HG03159 (cell line): ENCODE measurements around the gene ZEB2.

Experiments used
- ATAC-seq: cut with Tn5 transposase; IDR thresholded peaks from one replicate; pipeline ENCODE4 v1.9.1; 2021; ENCODE audit warnings: mild to moderate bottlenecking, moderate library complexity; ENCODE audit not compliant: unreplicated experiment

The ZEB2 gene

DNA sequence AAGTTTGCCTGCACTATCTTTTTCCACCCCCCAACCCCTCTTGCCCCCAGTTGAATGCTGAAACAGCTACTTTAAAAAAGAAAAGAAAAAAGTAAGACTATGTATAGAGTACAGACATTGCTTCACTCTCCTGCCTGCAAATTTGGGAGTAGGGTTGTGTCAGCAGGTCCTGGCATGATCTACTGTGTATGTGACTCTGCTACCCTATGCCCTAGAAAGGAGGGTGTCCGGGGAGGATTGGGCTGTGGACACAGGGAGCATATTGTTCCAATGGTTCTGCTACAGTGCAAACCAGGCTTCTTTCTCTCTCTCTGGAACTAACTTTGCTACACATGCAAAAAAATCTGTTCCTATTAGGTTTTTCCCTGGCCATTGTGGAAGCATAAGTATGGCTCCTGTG lies 9.9 kb upstream of the ZEB2 start:
- no peak for ATAC-seq

DNA sequence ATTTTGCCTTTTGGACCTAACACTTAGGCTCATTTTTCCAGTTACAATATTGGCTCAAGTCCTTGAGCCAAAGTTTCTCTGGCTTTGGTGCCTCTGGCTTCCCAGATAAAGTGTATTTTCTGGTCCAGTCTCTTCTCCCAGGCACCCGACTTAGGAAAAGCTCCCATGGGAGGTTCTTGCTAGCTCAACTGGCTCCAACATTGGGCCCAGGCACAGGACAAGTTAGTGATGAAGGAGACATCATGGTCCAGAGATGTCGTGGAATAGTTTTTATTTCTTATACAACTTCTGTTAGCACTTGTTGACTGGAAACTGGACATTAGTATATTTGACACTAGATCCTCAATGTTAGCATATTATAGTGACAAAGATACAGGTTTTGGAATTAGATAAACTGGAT lies 8.2 kb upstream of the ZEB2 start:
- no peak for ATAC-seq

DNA sequence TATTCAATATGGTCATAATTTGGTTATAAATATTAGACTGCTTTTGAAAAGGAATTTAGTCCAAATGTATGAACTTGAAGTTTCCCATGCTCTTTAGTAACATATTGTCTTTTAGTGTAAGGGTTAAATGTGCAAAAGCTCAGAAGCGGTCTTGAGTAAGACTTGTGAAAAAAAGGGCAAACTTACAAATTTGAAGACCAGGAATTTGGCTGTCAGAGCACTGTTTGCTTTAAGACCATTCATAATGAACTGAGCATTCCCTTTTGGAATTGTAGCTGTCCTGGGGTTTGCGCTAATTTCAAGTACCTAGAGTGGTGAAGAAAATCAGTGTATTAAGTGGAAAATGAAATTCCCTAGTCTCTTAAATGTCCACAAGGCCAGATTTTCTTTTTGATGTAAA lies 6.9 kb upstream of the ZEB2 start:
- no peak for ATAC-seq

GRCh38 chr2:144524118-144525009 lies 4.4 kb upstream of the ZEB2 start:
- no peak for ATAC-seq

DNA sequence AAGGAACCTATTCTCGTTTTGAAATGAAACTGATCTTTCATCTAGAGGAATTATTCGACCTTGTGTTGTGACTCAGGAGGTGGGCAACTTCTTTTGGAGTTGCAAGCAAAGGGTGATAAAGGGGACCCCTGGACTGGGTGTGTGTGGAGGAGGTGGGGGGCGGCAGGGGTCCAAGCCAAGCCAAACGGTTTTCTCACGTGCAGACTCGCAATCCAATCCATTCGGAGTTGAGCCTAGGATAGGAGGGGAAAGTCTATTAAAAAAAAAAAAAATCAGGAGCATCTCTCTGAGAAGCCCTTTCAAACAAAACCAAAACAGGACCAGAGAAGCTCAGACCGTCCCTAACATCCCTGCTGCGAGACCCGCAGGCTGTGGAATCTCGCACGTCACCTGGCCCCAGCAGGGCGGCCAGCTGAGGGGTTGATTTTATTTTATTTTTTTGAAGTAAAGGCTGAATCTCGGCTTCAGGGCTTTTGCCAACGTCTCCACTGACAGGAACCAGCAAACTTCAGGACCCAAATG lies 3.7 kb upstream of the ZEB2 start:
- ATAC-seq = no peak

- no peak for ATAC-seq
These were observed 3.1 kb upstream of the ZEB2 start for GRCh38 chr2:144522897-144523595.

DNA sequence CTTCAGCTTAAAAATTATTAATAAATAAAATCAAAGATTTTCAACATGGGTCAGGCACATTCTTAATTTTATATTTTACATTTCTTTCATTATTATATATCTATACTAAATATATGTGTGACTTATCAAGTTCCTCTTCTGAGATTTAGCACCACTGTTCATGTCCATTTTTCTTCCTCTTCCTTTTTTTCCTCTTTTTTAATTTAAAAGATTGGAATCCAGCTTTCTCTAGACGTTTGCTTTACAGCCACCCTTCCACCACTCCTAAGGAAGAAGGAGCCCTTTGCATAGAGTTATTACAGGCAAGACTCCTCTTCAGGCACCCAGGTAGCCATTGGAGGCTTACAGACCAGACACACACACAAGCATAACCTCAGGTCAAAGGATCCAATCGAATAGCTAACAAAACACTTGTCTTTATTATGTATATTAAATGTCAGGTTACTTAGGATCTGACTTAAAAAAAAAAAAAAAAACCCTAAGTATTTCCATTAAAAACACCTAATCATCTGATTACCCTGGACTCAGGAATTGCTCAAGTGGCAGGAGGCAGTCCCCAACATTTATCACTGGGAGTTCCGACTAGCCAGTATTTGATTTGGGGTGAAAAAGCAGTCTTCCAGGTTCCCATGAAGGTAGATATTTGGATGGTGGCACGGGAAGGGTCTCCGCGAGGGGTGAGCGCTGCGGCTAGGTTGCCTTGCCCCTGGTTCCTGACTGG lies 2.4 kb upstream of the ZEB2 start:
- ATAC-seq = no peak

- no peak for ATAC-seq
These were observed 1.8 kb upstream of the ZEB2 start for GRCh38 chr2:144521686-144522085.

- no peak for ATAC-seq
These were observed 1.0 kb upstream of the ZEB2 start for GRCh38 chr2:144520756-144521487.

GRCh38 chr2:144519597-144519933 lies 354 bp downstream of the ZEB2 start:
- ATAC-seq = no peak

DNA sequence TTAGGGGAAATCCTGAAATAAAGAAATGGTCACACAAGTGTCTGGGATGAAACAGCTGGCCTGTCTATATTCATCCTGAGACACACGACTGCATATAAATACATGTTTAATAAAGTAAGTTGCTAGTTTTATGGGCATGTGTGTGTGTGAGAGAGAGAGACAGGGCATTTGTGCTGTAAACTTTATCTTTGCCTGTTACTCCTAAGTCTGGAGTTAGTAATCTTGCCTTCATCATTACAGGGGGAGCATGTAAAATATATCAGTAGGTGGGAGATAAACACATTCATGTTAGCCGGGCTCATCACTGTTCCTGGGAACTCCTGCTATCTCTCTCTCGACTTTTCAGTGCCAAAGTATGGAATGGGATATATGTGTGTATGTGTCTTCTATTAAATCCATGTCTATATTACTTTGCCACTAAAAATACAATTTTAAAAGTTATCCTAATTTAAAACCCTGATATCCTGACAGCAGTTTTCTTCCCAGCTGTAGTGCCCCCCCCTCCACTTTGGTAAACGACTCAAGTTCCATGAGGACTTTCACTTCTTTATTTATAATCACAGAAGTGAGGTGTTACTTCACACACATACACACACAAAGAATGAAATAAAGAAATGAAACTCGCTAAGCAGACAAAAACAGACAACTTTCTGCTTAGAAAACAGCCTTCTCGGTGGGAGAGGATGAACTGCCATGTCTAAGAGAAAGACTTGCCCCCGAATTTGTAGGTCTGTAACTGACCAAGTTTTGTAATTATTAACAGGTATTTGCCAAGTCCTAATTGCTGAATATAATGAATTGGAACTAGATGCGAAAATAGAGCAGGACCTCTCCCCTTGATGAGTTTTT lies 947 bp downstream of the ZEB2 start:
- peak; percentile 63 for ATAC-seq

- ATAC-seq = no peak
These were observed 1.8 kb downstream of the ZEB2 start for GRCh38 chr2:144517866-144518747.

GRCh38 chr2:144516981-144517865 lies 2.7 kb downstream of the ZEB2 start:
- peak; percentile 48 for ATAC-seq

DNA sequence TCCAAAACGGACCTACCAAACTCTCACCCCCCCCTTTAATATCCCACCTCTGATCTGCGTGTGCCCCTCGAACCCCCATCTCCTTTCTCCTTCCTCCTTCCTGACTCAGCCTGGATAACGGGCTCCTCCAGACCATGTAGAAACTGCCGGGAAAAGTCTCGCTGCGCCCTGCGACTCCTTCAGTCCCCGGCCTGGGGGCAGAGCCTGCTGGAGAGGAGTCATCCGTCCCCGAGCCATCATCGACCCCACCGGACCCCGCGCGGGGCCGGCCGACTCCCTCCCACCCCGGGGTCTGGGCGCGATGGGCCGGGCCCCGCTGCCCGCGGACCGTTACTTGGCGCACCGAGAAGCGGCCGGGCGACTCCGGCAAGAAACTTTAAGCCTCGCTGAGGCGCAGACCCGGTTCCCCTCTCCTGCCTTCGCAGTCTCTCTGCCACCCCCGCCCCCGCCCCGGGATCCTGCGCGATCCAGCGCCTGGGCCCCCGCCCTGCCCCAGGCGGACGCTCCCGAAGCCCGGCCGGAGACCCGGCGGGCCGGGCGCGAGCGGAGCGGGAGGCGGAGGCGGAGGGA lies 3.4 kb downstream of the ZEB2 start:
- ATAC-seq = peak; percentile 15

DNA sequence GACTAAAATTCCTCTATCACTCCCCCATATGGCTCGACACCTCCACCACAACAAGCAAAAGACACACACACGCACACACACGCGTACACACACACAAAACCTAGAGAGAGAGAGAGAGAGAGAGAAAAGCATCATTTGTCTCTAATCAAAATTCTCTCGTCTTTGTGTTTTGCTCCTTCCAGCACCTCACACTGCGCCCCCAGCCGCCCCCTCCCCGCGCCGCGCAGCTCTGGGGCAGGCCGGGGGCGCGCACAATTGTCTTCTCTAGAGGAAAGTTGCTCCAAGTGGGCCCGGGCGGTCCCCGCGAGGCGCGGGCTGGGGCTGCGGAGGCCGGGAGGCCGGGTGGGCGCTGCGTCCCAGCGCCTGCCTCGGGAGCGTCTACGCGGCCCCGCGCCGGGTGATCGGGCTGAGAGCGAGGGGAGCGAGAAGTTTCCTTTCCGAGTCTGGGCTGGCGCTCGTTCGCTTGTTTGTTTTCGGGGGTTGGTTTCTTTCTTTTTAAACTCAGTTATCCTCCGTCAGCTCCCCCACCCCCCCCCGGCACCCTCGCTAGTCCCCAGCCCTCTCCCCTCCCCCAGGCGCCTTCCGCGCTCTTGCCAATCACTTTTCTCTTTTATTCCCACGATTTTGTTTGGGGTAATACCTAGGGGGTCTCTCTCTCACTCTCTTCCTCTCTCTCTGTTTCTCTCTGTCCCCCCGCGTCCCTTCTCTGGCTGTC lies 4.1 kb downstream of the ZEB2 start:
- ATAC-seq = no peak

- no peak for ATAC-seq
These were observed 4.7 kb downstream of the ZEB2 start for GRCh38 chr2:144515099-144515695.
